OCI-LY7 (cell line): ENCODE data around the gene TRAF3IP3. TPM values are rescaled to one million over a fixed set of nuclear protein-coding genes. Genes with fewer than 3 reads are reported as not detected.

ENCODE experiments used
- BruUV-seq: library from RNA; stranded (reverse); fragments of 400-500 nt; replicated peaks from 2 replicates; lab custom pipeline; 2021; lab: Mats Ljungman, UMichigan
- CTCF ChIA-PET: fragments of 300-600 bp; sonication (Branson Sonifier 250); formaldehyde crosslinking; loops from one replicate; lab custom pipeline; 2022; ENCODE audit warnings: antibody characterized with exemption; ENCODE audit not compliant: unreplicated experiment; lab: Charles Lee
- POLR2A ChIA-PET: fragments of 300-600 bp; sonication (Branson Sonifier 250); formaldehyde crosslinking; loops from one replicate; lab custom pipeline; 2022; ENCODE audit warnings: antibody characterized with exemption; lab: Charles Lee
- DNase-seq: peaks from one replicate; pipeline ENCODE4 v3.0.0-alpha.2; 2015; ENCODE audit warnings: low spot score
- H2AFZ ChIP-seq: fragments of 200-600 bp; sonication (generic), shearing (Covaris generic); 2 replicates; pipeline ENCODE4 v1.6.1; 2014; ENCODE audit warnings: mild to moderate bottlenecking, antibody characterized with exemption, low read length, moderate library complexity
- H3K27ac ChIP-seq: fragments of 200-600 bp; sonication (generic); 2 replicates; pipeline ENCODE4 v1.5.1; 2014; ENCODE audit warnings: mixed run types, low read depth, mild to moderate bottlenecking, moderate library complexity, low read length, inconsistent platforms; ENCODE audit not compliant: poor library complexity, severe bottlenecking
- H3K36me3 ChIP-seq: fragments of 200-600 bp; sonication (generic); 2 replicates; pipeline ENCODE4 v1.6.1; 2014; ENCODE audit warnings: mild to moderate bottlenecking, antibody characterized with exemption, low read length, moderate library complexity, mixed read lengths; ENCODE audit not compliant: insufficient read depth
- H3K4me1 ChIP-seq: fragments of 200-600 bp; sonication (generic); 2 replicates; pipeline ENCODE4 v1.5.1; 2014; ENCODE audit warnings: mild to moderate bottlenecking, low read length; ENCODE audit not compliant: insufficient read depth, poor library complexity, severe bottlenecking
- H3K4me2 ChIP-seq: fragments of 200-600 bp; sonication (generic); 2 replicates; pipeline ENCODE4 v1.6.1; 2014; ENCODE audit warnings: mild to moderate bottlenecking, low read length
- H3K4me3 ChIP-seq: fragments of 200-600 bp; sonication (generic); 2 replicates; pipeline ENCODE4 v1.5.1; 2014; ENCODE audit warnings: mild to moderate bottlenecking, low read depth, low read length; ENCODE audit not compliant: poor library complexity, severe bottlenecking
- H3K79me2 ChIP-seq: fragments of 200-600 bp; sonication (generic); 2 replicates; pipeline ENCODE4 v1.6.1; 2016; ENCODE audit warnings: low read depth, mild to moderate bottlenecking, low read length, moderate library complexity, mixed read lengths; ENCODE audit not compliant: insufficient read depth
- H3K9me2 ChIP-seq: fragments of 200-600 bp; sonication (generic); 2 replicates; pipeline ENCODE4 v1.6.1; 2016; ENCODE audit warnings: mild to moderate bottlenecking, low read length, mixed read lengths; ENCODE audit not compliant: insufficient read depth
- H3K9me3 ChIP-seq: fragments of 200-600 bp; sonication (generic); 2 replicates; pipeline ENCODE4 v1.6.1; 2014; ENCODE audit warnings: mild to moderate bottlenecking, mixed run types, low read length, mixed read lengths
- H4K20me1 ChIP-seq: fragments of 200-600 bp; sonication (generic); 2 replicates; pipeline ENCODE4 v1.6.1; 2014; ENCODE audit warnings: mild to moderate bottlenecking, antibody characterized with exemption, low read length, moderate library complexity, mixed read lengths; ENCODE audit not compliant: insufficient read depth
- EZH2phosphoT487 ChIP-seq: fragments of 200-600 bp; sonication (generic); IDR thresholded peaks from 2 replicates; pipeline ENCODE4 v1.6.1; 2018; ENCODE audit warnings: low read depth, borderline replicate concordance, mild to moderate bottlenecking, mixed run types, antibody characterized with exemption, low read length, moderate library complexity, mixed read lengths
- intact Hi-C: fragments of 100-400 bp; cut with micrococcal nuclease; formaldehyde crosslinking; loops from one replicate; pipeline ENCODE4 v1.10.0; 2022; ENCODE audit not compliant: unreplicated experiment
- total RNA-seq, 2 experiments: library from RNA; depleted of rRNA in 1 of 2; stranded (reverse); fragments of >200 nt in 1 of 2; shearing (Covaris generic) in 1 of 2; gene quantifications; 2 replicates each; pipeline ENCODE4 v1.2.3, GENCODE V29; 2014 to 2022
- TF ChIP-seq, protein P1 (sequence below): fragments of 200-600 bp; sonication (generic); conservative IDR thresholded peaks from 2 replicates; pipeline ENCODE4 v1.5.1; 2014; ENCODE audit warnings: mild to moderate bottlenecking, antibody characterized with exemption, low read length, moderate library complexity, mixed read lengths

TRAF3IP3 gene
- total RNA-seq, 2 experiments from 2014 or later: 22.1 to 53.6 TPM

DNA sequence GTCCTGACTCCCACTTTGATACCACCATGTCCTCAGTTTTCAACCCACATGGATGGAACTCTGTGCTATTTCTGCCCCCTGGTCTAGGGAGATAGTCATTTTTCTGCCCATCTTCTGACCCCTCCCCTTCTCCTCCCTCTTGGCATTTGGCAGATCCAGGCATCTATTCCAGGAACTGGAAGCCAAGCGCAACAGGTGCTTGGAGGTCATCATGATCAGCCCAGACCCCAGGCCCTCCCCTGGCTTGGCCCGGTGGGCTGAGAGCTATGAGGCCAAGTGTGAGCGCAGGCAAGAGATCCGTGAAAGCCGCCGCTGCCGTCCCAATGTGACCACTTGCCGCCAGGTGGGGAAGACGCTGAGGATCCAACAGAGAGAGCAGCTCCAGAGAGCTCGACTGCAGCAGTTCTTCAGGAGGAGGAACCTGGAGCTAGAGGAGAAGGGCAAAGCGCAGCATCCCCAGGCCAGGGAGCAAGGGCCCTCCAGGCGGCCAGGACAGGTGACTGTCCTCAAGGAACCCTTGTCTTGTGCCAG lies 4.0 kb downstream of the TRAF3IP3 start:
- no peak overlapping the region for H3K4me3 ChIP-seq

DNA sequence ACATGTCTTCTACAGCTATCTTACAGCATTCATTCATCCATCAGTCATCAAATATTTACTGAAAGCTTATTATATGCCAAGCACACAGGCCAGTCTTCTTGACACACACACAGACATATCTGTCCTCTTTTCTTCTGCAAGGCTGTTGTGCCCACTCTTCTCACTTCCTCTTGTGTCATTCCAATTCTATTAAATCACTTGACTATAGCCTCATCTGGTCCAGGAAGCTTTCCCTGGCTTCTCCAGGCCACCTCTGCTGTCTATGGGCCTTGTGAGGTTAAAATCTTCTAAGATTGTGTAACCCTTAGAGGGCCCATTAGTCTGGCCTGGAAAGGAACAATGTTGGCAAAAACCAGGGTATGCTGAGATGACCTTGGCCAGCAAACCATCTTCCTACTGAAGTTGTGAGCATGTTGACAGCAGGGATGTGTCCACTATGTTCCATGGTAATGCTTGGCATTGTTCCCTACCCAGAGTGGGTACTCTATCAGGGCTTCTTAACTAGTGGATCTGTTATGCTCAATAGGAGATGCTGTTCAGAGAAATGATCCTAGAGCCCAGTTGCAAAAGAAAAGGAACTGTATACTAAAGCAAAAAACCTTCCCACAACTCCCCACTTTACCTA lies 5.3 kb downstream of the TRAF3IP3 start:
- Histone ChIP-seq H3K4me1 (peaks cover 18% of the 10 kb centered on the region), H2AFZ (no peak overlapping the region), H4K20me1 (no peaks in the 10 kb centered on the region), H3K27ac (no peak overlapping the region), H3K79me2 (peaks cover 9% of the 10 kb centered on the region; the same call in 1 of the 2 replicates), H3K9me2 (no peaks in the 10 kb centered on the region), H3K36me3 (peaks cover 53% of the 10 kb centered on the region), H3K9me3 (no peaks in the 10 kb centered on the region), H3K4me3 (no peak overlapping the region), H3K4me2 (no peak overlapping the region)
- no peak for DNase-seq
- no TSS peak for BruUV-seq
- ChIA-PET CTCF (no interaction called here), POLR2A (interaction anchor here (1.3 to 1.4 kb wide), 2 partner anchors 14 to 22 kb away, joined by 3 to 7 read pairs; no protein-coding TSS in a partner anchor)
- intact Hi-C loops: no loop called here
- no peak for TF ChIP-seq EZH2phosphoT487
- TF ChIP-seq, protein P1, sequence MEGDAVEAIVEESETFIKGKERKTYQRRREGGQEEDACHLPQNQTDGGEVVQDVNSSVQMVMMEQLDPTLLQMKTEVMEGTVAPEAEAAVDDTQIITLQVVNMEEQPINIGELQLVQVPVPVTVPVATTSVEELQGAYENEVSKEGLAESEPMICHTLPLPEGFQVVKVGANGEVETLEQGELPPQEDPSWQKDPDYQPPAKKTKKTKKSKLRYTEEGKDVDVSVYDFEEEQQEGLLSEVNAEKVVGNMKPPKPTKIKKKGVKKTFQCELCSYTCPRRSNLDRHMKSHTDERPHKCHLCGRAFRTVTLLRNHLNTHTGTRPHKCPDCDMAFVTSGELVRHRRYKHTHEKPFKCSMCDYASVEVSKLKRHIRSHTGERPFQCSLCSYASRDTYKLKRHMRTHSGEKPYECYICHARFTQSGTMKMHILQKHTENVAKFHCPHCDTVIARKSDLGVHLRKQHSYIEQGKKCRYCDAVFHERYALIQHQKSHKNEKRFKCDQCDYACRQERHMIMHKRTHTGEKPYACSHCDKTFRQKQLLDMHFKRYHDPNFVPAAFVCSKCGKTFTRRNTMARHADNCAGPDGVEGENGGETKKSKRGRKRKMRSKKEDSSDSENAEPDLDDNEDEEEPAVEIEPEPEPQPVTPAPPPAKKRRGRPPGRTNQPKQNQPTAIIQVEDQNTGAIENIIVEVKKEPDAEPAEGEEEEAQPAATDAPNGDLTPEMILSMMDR: no peak

More for the DNA sequence above, 4.0 kb downstream of the TRAF3IP3 start:
- no peak for DNase-seq
- Histone ChIP-seq H3K27ac (no peak overlapping the region), H3K79me2 (peaks cover 9% of the 10 kb centered on the region; the same call in 1 of the 2 replicates), H3K9me3 (no peaks in the 10 kb centered on the region), H3K9me2 (no peaks in the 10 kb centered on the region), H3K4me1 (peaks cover 29% of the 10 kb centered on the region), H4K20me1 (no peaks in the 10 kb centered on the region), H3K4me2 (no peak overlapping the region), H2AFZ (no peak overlapping the region), H3K36me3 (peaks cover 52% of the 10 kb centered on the region)
- intact Hi-C loops: loop anchor here (10.0 kb wide), 1 partner anchor 575 kb away; no protein-coding TSS in a partner anchor
- BruUV-seq: no TSS peak
- TF ChIP-seq EZH2phosphoT487: no peak
- CTCF ChIA-PET: no interaction called here
- POLR2A ChIA-PET: interaction anchor here (1.3 to 6.1 kb wide), 3 partner anchors 7 to 24 kb away, joined by 3 to 50 read pairs (median 7); no protein-coding TSS in a partner anchor

DNA sequence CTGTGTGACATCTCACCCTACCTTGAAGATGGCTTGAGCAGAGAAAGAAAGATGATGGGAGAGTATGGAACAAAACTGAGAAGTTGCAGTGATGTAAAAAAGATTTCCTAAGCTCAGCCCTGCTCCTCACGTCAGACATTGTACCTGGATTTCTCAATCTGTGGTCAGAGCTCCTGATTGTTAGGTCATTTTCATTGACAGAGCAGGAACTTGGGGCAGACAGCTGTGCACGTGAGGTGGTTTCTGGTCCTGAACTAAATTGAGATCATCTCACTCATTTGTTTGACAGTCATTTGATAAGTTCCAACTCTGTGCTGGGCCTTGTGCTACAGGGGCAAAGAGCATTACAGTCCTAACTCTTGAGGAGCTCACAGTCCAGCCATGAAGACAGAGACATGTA lies 10.2 kb downstream of the TRAF3IP3 start:
- H3K27ac ChIP-seq: no peak overlapping the region
- no peak overlapping the region for H2AFZ ChIP-seq
- ChIA-PET POLR2A (interaction anchor here (0.6 to 6.4 kb wide), 5 partner anchors 9 to 1577 kb away, joined by 3 to 50 read pairs (median 4); partner anchors contain the start of genes C1orf74 and TRAF3IP3), CTCF (no interaction called here)
- H3K79me2 ChIP-seq: no peaks in the 10 kb centered on the region
- intact Hi-C loops: no loop called here
- H3K4me2 ChIP-seq: no peak overlapping the region
- no peaks in the 10 kb centered on the region for H3K9me2 ChIP-seq
- TF ChIP-seq, protein P1: no peak
- TF ChIP-seq EZH2phosphoT487: no peak
- H3K9me3 ChIP-seq: no peaks in the 10 kb centered on the region
- DNase-seq: no peak
- H4K20me1 ChIP-seq: no peaks in the 10 kb centered on the region
- no TSS peak for BruUV-seq
- H3K36me3 ChIP-seq: peaks cover 49% of the 10 kb centered on the region
- H3K4me1 ChIP-seq: peaks cover 27% of the 10 kb centered on the region
- no peak overlapping the region for H3K4me3 ChIP-seq
